ENCODE measurements around the gene TXN2.
"Not testable (repeated sequence)": the region's sequence is repeated elsewhere in the genome, so short reads cannot be mapped to it uniquely, and the experiment has no call there.

Gene TXN2

GRCh38 chr22:36425977-36426523 lies 55.4 kb downstream of the TXN2 start:
- no peak for DNase-seq

- no peak for DNase-seq
Measured at GRCh38 chr22:36424901-36425579, 56.4 kb downstream of the TXN2 start.

GRCh38 chr22:36424466-36424865 lies 57.0 kb downstream of the TXN2 start:
- not testable (repeated sequence) for DNase-seq

- no peak for DNase-seq
Measured at GRCh38 chr22:36423461-36424404, 57.7 kb downstream of the TXN2 start.

DNA sequence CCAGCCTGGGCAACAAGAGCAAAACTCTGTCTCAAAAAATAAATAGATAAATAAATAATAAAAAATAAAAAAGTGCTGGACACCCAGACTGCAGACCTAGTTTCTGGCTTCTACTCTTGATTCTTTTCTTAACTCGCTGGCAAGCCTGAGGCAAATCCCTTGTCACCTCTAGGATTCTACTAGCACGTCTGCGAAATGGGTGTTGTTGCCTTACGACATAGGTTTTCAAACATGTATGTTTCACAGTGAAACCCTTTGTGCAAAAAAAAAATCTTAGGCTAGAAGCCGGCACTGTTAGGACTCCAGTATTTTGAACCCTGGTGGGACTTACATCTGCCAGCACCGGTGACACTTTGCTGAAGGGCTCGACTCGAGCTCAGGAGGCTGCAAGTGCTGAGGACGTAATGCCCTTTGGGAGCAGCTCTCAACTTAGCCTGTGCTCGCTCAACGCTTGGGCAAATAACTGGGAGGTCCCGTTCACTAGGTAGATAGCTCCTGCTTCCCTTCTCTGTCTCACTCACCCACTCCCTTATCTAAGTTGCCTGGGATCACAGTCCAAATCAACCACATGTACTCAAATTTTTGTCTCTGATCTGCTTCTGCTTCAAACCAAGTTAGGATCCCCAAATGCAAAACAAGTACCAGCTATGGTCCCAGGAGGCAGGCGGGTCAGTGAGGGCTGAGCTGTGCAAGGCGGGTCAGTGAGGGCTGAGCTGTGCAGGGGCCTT lies 59.0 kb downstream of the TXN2 start:
- DNase-seq = no peak

DNA sequence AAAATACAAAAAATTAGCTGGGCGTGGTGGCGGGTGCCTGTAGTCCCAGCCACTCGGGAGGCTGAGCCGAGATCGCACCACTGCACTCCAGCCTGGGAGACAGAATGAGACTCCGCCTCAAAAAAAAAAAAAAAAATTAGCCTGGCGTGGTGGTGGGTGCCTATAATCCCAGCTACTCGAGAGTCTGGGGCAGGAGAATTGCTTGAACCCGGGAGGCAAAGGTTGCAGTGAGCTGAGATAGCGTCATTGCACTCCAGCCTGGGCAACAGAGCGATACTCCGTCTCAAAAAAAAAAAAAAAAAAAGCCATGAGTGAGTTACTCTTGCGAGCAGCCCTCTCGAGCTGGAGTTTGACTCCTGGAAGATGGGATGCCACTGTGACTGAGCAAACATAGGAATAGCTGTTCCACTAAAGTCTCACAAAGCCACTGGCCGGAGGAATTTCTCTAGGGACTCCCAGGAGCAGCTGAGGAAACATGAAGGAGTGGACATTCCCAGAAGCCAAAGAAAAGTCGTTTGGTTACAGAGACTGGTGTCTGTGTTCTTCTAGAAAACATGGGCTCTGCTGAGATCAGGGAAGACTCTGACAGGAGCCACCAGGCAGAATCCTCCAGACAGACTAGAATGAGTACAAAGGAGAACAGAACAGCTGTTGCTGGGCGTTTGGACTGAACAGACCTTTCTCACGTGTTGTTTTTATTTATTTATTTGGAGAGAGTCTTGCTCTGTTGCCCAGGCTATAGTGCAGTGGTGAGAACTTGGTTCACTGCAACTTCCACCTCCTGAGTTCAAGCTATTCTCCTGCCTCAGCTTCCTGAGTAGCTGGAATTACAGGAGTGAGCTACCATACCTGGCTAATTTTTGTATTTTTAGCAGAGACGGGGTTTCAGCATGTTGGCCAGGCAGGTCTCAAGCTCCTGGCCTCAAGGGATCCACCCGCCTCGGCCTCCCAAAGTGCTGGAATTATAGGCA lies 61.2 kb downstream of the TXN2 start:
- DNase-seq = no peak

- DNase-seq = no peak
Measured at GRCh38 chr22:36419177-36419911, 62.1 kb downstream of the TXN2 start.

GRCh38 chr22:36417281-36417686 lies 64.2 kb downstream of the TXN2 start:
- DNase-seq = no peak

Measured in DMS153 (cell line).